A673 (cell line): ENCODE data around the gene STK40. TPM values are rescaled to one million over a fixed set of nuclear protein-coding genes. Genes with fewer than 3 reads are reported as not detected.
A peak's percentile ranks its signal among the peaks of the same experiment; 100 is the strongest.

Experiments
- BruUV-seq: library from RNA; stranded (reverse); fragments of 400-500 nt; replicated peaks from 2 replicates; lab custom pipeline; 2021; lab: Mats Ljungman, UMichigan
- CTCF ChIA-PET: fragments of 300-600 bp; sonication (Branson Sonifier 250); formaldehyde crosslinking; loops from one replicate; lab custom pipeline; 2022; ENCODE audit warnings: antibody characterized with exemption; lab: Charles Lee
- POLR2A ChIA-PET: fragments of 300-600 bp; sonication (Branson Sonifier 250); formaldehyde crosslinking; loops from one replicate; lab custom pipeline; 2022; ENCODE audit warnings: antibody characterized with exemption; ENCODE audit not compliant: low non-redundant PET; lab: Charles Lee
- DNase-seq: peaks from one replicate; pipeline ENCODE4 v3.0.0-alpha.2; 2015; ENCODE audit warnings: low spot score
- H3K27ac ChIP-seq: fragments of 200-600 bp; sonication (generic); 2 replicates; pipeline ENCODE4 v1.5.1; 2016; ENCODE audit warnings: mixed run types, low read depth, mild to moderate bottlenecking, mixed read lengths, antibody characterized with exemption, low read length; ENCODE audit not compliant: poor library complexity, severe bottlenecking
- H3K27me3 ChIP-seq: fragments of 200-600 bp; sonication (generic); replicated peaks from 2 replicates; pipeline ENCODE4 v1.6.1; 2017; ENCODE audit warnings: mixed run types, low read depth, mild to moderate bottlenecking, mixed read lengths, antibody characterized with exemption, low read length; ENCODE audit not compliant: insufficient read depth, poor library complexity
- H3K36me3 ChIP-seq: fragments of 200-600 bp; sonication (generic); 2 replicates; pipeline ENCODE4 v1.6.1; 2016; ENCODE audit warnings: mixed run types, mild to moderate bottlenecking, mixed read lengths, antibody characterized with exemption, low read length; ENCODE audit not compliant: insufficient read depth, poor library complexity, severe bottlenecking
- H3K4me1 ChIP-seq: fragments of 200-600 bp; sonication (generic); 2 replicates; pipeline ENCODE4 v1.6.1; 2017; ENCODE audit warnings: mixed run types, mild to moderate bottlenecking, mixed read lengths, antibody characterized with exemption, low read length; ENCODE audit not compliant: insufficient read depth, poor library complexity, severe bottlenecking
- H3K4me3 ChIP-seq: fragments of 200-600 bp; sonication (generic); 2 replicates; pipeline ENCODE4 v1.5.1; 2016; ENCODE audit warnings: low read depth, mixed run types, mild to moderate bottlenecking, mixed read lengths, low read length; ENCODE audit not compliant: poor library complexity, severe bottlenecking
- H3K9me3 ChIP-seq: fragments of 200-600 bp; sonication (generic); 2 replicates; pipeline ENCODE4 v1.6.1; 2016; ENCODE audit warnings: mixed run types, low read depth, mild to moderate bottlenecking, mixed read lengths, antibody characterized with exemption, low read length; ENCODE audit not compliant: poor library complexity, severe bottlenecking
- EZH2 ChIP-seq: fragments of 200-600 bp; sonication (generic); IDR thresholded peaks from 2 replicates; pipeline ENCODE4 v1.6.1; 2017; ENCODE audit warnings: borderline replicate concordance, low read depth, mild to moderate bottlenecking, mixed read lengths, antibody characterized with exemption, low read length; ENCODE audit not compliant: poor library complexity, severe bottlenecking
- intact Hi-C: fragments of 100-400 bp; cut with micrococcal nuclease; formaldehyde crosslinking; loops from one replicate; pipeline ENCODE4 v1.10.0; 2022; ENCODE audit not compliant: unreplicated experiment
- total RNA-seq: library from RNA; stranded (reverse); gene quantifications from 2 replicates; pipeline ENCODE4 v1.2.3, GENCODE V29; 2021
- TF ChIP-seq, protein P1 (sequence below): fragments of 300-800, 200-600 bp; sonication (generic); conservative IDR thresholded peaks from 2 replicates; pipeline ENCODE4 v1.5.1; 2017; ENCODE audit warnings: low read depth, mild to moderate bottlenecking, antibody characterized with exemption, low read length, moderate library complexity, mixed read lengths

Gene STK40
- total RNA-seq, 1 experiment from 2014 or later: 109 TPM

DNA sequence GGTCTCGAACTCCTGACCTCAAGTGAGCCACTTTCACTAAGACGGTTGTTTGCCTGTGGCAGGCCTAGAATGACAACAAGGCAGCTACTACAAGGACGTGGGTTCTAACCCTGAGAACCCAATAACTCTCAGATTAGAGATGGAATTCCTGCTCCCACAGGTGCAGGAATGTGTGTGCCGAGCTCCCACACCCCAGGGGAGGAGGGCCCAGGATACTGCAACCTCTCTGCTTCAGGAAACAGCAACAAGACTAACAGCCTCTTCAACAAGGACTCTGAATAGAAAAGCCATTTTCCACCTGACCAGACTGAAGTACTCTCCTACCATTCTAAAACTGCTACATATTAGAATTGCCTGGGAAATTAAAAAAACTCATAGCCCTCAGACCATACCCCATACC lies 7.1 kb upstream of the STK40 start:
- no peaks in the 10 kb centered on the region for H3K27me3 ChIP-seq
- no peaks in the 10 kb centered on the region for H3K9me3 ChIP-seq
- BruUV-seq: no TSS peak
- no peak for DNase-seq
- H3K36me3 ChIP-seq: peaks cover 42% of the 10 kb centered on the region
- no peak for TF ChIP-seq EZH2
- TF ChIP-seq, protein P1, sequence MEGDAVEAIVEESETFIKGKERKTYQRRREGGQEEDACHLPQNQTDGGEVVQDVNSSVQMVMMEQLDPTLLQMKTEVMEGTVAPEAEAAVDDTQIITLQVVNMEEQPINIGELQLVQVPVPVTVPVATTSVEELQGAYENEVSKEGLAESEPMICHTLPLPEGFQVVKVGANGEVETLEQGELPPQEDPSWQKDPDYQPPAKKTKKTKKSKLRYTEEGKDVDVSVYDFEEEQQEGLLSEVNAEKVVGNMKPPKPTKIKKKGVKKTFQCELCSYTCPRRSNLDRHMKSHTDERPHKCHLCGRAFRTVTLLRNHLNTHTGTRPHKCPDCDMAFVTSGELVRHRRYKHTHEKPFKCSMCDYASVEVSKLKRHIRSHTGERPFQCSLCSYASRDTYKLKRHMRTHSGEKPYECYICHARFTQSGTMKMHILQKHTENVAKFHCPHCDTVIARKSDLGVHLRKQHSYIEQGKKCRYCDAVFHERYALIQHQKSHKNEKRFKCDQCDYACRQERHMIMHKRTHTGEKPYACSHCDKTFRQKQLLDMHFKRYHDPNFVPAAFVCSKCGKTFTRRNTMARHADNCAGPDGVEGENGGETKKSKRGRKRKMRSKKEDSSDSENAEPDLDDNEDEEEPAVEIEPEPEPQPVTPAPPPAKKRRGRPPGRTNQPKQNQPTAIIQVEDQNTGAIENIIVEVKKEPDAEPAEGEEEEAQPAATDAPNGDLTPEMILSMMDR: no peak
- peaks cover 9% of the 10 kb centered on the region for H3K4me1 ChIP-seq
- no peak overlapping the region for H3K4me3 ChIP-seq
- intact Hi-C loops: no loop called here
- no peak overlapping the region for H3K27ac ChIP-seq
- ChIA-PET CTCF (no interaction called here), POLR2A (no interaction called here)

DNA sequence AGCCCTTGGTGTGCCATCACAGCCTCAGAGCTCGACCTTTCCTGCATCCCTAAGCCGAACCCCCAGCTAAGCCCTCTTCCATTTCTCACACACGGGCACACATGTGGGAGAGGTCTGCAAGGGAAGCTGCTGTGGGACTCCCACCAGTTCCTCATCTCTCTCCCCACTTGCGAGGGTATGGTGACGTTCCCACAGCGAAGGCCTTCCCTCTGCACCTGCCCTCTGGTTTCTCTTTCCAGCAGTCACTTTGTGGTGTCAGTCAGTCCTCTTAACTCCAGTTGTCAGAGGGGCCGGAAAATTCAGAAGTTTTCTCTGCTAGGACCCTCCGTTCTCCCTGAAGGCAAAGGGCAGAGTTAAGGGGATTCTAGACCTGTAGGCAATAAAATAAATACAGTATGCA lies 5.5 kb upstream of the STK40 start:
- H3K9me3 ChIP-seq: no peaks in the 10 kb centered on the region
- ChIA-PET POLR2A (no interaction called here), CTCF (no interaction called here)
- peaks cover 42% of the 10 kb centered on the region for H3K36me3 ChIP-seq
- no TSS peak for BruUV-seq
- H3K4me3 ChIP-seq: no peak overlapping the region
- H3K27ac ChIP-seq: no peak overlapping the region
- TF ChIP-seq EZH2: no peak
- TF ChIP-seq, protein P1: no peak
- no peak for DNase-seq
- intact Hi-C loops: no loop called here
- H3K27me3 ChIP-seq: no peaks in the 10 kb centered on the region
- H3K4me1 ChIP-seq: peaks cover 18% of the 10 kb centered on the region

DNA sequence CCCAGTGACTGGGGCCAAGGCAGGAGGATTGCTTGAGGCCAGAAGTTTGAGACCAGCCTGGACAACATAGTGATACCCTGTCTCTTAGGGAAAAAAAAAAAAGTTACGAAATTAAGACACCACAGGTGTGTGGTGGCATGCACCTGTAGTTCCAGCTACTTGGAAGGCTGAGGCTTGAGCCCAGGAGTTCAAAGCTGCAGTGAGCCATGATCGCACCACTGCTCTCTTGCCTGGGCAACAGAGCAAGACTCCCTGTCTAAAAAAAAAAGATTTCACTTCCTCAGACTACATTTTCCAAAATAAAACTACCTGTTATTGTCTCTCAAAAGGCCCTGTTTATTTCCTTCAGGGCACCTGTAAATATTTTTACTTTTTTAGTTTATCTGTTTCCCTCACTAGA lies 4.7 kb upstream of the STK40 start:
- CTCF ChIA-PET: interaction anchor here (0.6 kb wide), 1 partner anchor 105 kb away, joined by 3 read pairs; no protein-coding TSS in a partner anchor
- intact Hi-C loops: no loop called here
- no peak for DNase-seq
- Histone ChIP-seq H3K27me3 (no peaks in the 10 kb centered on the region), H3K9me3 (no peaks in the 10 kb centered on the region), H3K27ac (peak overlapping the region; percentile 22), H3K36me3 (peaks cover 42% of the 10 kb centered on the region), H3K4me3 (no peak overlapping the region), H3K4me1 (peaks cover 18% of the 10 kb centered on the region)
- POLR2A ChIA-PET: no interaction called here
- BruUV-seq: no TSS peak
- TF ChIP-seq EZH2: no peak
- TF ChIP-seq, protein P1: no peak
